NCI-H2227 (cell line): ENCODE results near the gene MRPL43.

Experiments
- DNase-seq: peaks from one replicate; lab custom pipeline; 2025; ENCODE audit not compliant: unreplicated experiment; lab: John Stamatoyannopoulos, UW

MRPL43 gene

DNA sequence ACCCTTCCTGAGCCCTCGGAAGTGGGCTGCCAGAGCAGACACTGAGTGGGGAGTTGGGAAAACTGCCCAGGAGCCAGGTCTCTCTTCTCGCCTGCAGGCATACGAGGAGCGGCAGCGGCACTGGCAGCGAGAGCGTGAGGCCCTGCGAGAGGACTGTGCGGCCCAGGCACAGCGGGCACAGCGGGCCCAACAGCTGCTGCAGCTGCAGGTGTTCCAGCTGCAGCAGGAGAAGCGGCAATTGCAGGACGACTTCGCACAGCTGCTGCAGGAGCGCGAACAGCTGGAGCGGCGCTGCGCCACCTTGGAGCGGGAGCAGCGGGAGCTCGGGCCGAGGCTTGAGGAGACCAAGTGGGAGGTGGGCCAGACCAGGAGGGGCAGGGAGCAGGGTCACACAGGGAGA lies 18.1 kb upstream of the MRPL43 start:
- no peak for DNase-seq

DNA sequence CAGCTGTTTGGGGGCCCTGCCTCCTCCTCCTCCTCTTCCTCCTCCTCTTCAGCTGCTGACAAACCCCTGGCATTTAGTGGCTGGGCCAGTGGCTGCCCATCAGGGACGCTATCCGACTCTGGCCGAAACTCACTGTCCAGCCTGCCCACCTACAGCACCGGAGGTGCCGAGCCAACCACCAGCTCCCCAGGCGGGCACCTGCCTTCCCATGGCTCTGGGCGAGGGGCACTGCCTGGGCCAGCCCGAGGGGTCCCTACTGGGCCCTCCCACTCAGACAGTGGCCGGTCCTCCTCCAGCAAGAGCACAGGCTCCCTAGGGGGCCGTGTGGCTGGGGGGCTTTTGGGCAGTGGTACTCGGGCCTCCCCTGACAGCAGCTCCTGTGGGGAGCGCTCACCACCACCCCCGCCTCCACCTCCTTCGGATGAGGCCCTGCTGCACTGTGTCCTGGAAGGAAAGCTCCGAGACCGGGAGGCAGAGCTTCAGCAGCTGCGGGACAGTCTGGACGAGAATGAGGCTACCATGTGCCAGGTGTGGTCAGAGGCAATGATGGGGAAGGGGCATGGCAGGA lies 16.4 kb upstream of the MRPL43 start:
- DNase-seq = no peak

DNA sequence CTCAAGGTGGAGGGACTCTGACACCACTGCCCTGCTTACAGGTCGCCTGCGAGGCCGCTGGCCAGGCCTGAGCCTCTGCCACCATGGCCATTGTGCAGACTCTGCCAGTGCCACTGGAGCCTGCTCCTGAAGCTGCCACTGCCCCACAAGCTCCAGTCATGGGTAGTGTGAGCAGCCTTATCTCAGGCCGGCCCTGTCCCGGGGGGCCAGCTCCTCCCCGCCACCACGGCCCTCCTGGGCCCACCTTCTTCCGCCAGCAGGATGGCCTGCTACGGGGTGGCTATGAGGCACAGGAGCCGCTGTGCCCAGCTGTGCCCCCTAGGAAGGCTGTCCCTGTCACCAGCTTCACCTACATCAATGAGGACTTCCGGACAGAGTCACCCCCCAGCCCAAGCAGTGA lies 15.2 kb upstream of the MRPL43 start:
- no peak for DNase-seq

DNA sequence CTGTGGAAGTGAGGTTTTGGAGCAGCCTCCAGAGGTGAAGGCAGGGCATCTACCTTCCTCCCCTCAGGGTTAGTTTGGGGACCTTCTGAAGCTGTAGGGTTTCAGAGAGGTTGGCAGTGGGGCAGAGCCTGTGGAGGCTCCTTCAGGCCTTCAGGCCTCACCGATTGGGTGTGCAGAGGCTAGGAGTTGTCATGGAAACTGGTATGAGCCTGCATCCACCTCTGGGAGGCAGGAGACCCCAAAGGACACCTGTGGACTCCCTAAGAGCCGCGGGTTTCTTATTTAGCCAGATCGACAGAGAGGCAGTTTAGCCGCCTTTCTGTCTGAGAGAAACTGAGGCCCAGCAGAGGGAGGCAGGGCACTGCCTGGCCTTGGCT lies 14.3 kb upstream of the MRPL43 start:
- peak; percentile 32 for DNase-seq

DNA sequence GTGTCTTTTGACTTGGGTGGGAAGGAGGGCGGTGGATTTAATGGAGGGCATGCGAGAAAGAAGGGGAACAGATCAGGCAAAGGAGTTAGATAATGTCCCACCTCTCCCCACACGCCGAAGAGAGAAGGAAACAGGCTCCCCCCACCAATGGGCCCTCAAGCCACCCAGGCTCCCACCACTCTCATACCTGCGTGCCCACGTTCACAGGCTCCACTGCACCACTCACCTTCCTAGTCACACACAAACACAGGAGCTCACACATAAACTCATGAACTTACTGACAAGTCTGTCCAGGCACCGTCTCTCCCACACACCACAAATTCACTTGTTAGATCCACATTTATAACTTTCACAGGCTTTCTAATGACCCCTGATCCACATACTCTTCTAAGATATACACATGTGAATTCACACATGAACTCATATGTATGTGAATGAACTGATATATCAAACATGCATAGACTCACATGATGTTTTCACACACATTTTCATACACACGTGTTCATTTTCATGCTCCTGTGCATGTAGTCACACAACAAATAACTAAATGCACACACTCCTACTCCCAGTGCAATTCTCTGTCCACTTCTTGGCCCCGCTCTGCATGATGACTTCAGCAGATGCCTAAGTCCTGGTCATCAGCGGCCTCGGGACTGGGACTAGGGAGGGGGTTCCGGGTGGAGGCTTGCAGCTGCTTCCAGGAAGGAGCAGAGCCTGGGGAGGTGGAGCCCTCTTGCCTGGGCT lies 13.8 kb upstream of the MRPL43 start:
- DNase-seq = peak; percentile 32

DNA sequence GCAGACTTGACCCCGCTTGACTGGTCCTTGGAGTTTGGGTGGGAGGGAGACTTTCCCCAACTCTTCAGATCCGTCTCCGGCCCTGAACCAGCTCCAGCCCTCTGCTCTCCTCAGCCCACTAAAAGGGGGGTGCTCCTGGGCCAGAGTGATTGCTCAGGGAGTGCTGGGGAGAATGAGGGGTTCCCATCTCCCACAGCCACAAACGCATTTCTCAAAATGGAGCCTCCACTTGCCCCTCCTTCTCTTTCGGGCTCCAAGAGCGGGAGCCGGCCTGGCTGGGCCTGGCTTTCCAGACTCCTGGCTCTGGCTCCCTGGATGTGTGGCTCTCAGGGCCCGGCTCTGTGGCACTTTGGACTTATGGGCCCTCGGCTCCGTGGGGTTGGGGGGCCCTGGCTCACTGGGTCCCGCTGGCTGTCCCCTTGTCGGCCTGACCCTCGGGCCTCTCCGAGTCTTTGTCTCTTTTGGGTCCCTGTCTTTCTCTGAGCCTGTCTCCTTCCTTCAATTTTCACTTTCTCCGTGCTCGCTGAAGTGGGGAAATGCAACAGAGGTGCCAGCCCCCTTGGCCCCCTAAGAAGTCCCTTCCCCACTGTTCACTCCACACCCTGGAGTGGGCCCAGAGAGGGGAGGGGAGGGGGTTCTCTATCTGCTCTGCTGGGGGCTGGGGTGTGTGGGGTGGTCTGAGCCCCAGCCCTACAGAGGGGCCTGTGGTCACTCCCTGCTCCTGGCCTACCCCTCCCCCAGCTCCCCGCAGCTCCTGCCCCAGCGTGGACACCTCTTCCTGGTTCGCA lies 13.0 kb upstream of the MRPL43 start:
- DNase-seq = peak; percentile 29

DNA sequence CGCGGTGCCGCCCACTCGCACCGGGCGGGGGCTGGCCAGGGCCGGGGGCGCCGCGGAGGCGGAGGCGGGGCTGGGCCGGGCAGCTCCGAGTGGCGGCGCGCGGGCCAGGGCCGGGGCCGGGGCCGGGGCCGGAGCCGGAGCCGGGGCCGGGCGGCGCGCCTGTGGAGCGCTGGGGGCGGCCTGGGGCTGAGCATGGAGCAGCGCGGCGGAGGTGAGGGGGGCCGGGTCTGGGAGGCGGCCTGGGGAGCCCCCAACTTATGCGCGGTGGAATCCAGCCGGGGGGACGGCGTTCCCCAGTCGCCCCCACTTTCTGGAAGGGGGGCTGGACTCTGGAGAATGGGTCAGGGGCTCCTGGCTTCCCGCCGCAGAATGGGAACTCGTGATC lies 12.4 kb upstream of the MRPL43 start, which contains the start of gene LZTS2:
Gene LZTS2, plus strand, starts transcription at position 67 of the 385 bp plus-strand sequence. CDS start 2,731 bp downstream, outside the sequence.
- DNase-seq = no peak

DNA sequence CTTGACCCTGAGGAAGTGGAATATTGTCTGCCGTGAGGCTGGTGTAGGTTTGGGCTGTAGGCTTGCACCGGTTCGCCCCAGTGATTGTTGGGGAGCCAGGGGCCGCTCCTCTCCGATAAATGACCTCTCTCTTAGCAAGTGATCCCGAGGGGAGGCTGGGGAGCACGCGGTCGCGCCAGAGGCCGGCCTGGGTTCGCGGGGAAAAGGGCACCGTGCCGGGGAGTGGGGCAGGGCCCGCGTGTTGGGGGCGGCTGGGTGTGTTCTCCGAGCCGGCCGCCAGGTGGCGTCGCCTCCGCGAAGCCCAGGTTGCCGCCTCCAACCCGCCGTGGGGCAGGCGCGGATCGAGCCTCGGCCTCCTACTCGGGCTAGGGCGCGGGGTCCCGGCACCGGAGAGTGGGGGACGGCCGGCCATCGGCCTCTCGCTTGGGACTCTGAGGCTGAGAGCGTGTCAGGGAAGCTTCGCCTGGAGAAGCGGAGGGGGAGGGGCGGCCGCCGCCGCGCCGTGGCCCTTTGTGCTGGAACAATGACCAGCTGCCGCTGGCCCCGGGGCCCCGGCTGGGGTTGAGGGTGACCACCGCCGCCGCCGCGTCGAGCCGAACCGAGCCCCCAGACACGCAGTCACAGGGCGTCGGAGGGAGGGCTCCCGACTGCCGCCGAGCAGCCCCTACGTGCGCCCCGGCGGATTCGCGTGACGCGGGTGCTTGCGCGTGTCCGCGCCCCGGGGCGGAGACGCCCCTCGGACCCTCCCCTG lies 11.9 kb upstream of the MRPL43 start:
- peak; percentile 83 for DNase-seq

DNA sequence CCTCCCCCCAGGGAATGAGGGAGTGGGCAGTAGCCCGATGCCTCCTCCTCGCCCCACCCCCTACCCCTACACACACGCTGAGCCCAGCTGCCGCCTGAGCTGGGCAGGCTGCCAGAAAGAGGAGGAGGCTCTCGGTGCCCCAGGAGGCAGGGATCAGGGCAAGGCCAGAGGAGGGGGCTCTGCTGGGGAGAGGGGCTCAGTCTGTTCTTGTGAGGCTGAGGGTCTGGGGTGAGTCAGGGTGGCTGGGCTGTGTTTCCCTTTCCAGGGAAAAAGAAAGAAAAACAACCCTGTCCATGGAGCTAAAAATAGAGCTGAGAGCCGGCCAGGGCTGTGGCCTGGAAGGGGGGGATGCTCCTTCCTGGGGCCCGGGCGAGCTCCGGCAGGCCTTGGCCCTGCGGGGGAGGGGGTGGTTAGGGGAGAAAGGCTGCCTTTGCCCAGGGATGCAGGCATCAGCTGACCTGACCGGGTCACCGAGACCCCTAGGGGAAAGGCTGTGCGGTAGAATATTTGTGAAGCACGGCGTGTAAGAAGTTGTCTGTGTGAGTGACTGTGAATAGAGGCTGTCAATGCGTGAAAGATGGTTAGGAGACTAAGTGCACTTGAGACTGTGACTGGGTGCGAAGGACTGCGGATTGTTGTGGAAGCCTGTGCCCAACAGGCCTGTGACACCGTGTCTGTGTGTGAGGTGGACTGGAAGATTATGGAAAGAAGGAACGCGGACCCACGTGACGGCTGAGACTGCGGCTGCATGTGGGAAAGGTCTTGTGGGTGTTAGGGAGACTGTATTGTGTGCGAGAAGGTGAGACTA lies 11.1 kb upstream of the MRPL43 start:
- DNase-seq = peak; percentile 82

DNA sequence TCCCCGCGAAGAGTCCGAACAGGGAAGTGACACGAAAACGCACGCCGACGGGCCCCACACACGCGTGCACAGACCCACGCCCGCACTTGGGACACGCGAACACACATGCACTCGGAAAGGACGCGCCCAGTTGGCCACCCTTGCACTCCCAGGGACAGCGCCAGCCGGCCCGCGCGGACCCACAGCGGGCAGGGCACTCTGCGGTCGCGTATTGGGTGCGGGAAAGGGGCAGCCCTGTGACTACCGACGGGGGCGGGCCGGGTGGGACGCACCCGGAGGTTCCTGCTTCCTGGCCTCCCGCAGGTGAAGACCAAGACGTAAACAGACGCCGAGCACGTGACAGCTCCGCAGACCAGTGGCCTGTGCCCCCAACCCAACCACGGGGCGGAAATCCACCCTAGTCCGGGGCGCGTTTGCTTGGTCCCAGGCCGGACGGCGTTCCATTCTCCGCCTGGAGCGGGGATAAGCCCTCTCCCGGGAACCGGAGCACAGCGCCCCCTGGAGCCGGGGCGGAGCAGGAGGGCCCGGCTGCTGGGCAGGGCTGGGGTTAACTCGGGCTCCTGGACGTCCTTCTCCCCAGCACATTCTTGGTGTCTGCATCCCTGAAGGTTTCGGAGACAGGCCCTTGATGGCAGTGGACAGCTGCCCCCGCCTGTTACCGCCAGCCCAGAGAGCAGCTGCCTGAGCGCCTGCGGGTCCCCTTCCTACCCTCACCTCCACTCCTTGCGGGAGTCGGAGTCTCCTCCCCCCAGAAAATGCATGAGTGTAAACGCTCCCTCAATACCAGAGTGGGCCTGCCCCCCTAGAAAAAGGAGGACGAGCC lies 10.3 kb upstream of the MRPL43 start:
- DNase-seq = peak; percentile 77

DNA sequence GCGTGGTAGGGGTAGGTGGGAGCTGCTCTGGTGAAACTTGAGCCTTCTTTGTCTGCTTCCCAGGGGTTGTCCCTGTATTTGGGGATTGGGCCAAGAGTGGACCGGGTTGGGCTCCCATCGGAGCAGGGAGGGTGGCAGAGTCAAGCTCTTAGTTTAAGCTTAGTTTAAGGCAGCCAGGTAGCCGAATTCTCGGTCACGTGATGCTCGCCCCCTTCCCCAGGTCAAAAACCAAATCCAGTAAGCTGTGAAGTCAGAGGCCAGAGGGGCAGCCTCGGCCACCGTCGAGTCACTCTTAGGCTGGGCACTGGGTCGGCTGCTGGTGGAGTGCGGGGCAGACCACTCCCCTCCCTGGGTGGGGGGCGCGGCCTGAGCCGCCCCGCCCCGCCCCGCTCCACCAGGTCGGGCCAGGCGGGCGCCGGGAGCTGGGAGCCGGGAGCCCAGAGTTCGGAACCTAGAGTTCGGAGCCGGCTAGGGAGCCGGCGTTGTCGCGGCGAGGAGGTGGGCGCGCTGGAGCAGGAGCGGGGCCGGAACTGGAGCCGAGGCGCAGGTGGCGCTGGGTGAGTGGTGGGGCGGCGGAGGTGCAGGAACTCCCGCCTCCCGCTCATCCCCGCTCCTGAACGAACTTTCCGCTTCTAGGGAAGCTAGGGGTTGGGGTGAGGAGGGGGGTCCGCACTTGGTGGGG lies 9.5 kb upstream of the MRPL43 start:
- DNase-seq = peak; percentile 39

DNA sequence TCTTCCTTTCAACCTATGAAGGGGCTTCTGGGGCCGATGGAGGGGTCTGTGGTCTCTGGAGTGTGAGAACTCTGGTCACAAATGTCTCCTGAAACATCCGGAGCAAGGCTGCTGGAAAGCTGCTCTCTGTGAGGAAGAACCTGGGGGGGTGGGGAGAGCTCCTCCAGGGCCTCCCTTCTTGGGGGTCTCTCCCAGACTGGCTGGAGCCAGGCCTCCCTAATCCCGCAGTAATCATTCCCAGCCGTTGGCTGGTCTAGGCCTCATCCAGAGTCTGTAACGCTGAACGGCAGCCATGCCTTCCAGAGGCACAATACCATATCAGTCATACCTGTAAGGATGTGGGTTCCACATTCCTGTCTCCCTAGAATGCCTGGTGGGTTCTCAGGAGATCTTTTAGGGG lies 7.9 kb upstream of the MRPL43 start:
- no peak for DNase-seq

DNA sequence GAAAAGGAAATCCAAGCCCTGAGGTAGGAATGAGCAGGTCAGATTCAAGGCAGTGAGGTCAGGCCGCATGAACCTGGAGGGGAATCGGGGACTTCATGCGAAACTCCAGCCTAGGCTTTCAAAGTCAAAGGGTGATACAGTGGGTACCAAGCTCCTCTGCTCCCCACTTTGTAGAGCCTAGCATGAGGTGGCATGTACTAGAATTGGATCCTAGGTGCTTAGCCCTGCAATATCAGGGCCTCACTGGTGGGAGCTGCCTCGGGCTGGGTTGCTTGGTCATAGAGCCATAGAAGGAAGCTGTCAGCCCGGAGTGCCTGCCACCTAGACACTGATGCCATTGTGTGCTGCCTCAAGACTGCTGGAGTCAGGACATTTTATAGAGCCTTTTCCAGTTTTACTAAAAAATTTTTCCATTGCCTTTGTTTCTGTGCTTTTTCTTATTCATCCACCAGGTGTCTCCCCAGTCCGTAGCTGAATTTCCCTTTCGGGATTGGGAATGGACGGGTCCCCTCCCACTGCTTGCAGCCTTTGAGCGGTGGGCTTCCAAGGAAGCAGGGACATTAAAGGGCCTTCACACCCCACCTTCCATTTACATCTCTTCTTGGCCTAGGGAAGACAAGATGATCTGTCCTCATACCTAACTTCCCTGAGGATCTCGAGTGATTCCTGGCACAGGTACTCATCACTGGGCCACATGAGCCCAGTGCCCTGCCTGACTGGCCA lies 6.8 kb upstream of the MRPL43 start:
- DNase-seq = peak; percentile 48

DNA sequence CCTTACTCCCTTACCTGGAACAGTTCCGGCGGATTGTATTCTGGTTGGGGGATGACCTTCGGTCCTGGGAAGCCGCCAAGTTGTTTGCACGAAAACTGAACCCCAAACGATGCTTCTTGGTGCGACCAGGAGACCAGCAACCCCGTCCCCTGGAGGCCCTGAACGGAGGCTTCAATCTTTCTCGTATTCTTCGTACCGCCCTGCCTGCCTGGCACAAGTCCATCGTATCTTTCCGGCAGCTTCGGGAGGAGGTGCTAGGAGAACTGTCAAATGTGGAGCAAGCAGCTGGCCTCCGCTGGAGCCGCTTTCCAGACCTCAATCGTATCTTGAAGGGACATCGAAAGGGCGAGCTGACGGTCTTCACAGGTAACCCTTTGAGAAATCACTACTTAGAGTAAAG lies 1.8 kb upstream of the MRPL43 start:
- DNase-seq = no peak

DNA sequence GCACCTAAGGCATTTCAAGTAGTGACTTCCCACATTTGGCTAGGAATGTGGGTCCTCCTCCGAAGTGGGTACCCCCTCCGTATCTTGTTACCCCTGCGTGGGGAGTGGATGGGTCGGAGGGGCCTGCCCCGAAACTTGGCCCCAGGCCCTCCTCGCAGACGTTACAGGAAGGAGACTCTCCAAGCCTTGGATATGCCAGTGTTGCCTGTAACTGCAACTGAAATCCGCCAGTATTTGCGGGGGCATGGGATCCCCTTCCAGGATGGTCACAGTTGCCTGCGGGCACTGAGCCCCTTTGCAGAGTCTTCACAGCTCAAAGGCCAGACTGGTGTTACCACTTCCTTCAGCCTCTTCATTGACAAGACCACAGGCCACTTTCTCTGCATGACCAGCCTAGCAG lies 869 bp upstream of the MRPL43 start:
- no peak for DNase-seq

DNA sequence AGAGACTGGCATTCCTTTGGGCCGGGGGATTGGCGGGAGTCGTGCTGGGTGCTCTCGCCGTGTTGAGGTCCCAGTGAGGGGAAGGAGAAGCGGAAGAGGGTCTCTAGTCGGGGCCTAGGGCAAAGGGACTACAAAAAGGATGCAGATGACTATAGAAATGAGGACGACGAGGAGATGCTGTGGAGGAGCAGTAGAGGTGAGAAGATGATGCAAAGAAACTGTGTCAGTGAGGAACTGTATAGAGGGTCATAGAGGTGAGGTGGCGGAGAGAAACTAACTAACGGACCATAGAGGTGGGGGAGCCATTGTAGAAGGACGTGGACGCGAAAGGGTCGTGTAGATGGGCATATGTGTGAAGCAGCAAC lies 370 bp upstream of the MRPL43 start:
- DNase-seq = no peak

DNA sequence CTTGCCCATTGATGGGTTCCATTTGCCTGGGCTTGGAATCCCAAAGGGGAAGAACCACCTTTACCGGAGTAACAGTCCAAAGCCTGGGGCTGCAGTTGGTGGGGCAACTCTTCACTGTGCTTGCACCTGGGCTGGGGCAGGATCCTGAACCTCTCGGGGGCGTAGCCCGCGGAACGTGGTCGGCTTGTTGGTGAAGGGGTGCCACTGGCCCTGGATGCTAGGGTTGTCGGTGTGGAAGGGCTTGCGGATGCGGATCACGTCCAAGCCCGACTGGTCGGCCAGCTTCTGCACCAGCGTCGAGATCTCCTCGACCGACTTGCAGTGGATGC lies 710 bp downstream of the MRPL43 start:
- no peak for DNase-seq

DNA sequence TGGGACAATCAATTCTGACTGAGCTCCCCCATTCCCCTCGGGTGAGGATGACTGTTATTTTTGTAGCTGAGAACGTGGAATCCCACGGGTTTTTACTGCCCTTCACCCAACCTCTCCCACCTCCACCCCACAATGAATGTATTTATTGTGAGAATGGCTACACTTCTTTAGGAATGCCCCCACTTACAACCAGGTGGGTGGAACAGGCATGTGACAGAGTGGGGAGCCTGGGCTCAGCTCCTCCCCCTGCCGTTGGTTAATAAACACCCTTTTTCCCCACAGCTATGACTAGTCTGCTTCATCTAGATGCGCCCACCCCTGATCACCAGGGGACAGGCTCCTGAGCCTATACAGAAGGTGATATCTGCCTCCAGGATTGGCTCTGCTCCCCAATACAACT lies 2.0 kb downstream of the MRPL43 start:
- no peak for DNase-seq

DNA sequence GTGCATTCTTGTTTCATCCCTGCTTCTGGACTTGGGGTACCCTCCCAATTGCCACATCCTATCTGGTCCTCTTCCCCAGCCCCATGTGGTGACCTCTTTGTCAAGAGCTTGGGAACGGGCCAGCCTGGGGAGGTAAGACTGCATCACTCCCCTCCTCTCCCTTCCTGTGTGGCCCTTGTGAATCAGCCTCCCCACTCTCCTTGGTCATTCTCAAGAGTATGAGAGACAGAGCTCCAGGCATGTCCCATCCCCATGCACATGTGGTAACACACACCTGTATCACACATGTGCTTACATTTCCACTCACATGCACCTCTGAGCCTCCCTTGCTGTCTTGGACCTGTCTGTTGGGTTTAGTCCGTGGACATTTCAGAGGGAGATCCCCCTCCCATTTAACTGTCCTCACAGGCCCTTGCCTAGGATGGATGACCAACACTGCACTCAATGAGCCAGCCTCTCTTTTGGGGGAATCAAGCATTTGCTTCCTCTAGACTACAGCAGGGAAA lies 2.6 kb downstream of the MRPL43 start:
- no peak for DNase-seq
